K562 (cell line): ENCODE results near the gene NQO2. TPM values are rescaled to one million over a fixed set of nuclear protein-coding genes. Genes with fewer than 3 reads are reported as not detected.
A peak's percentile ranks its signal among the peaks of the same experiment; 100 is the strongest.

ENCODE experiments used
- ARID4B ChIP-seq: sonication (generic); formaldehyde crosslinking; IDR thresholded peaks from 2 replicates; pipeline ENCODE4 v1.8.0; 2022; ENCODE audit warnings: mild to moderate bottlenecking, missing genetic modification reagents
- CBFA2T2 ChIP-seq: fragments of 450-650 bp; conservative IDR thresholded peaks from 2 replicates; pipeline ENCODE4 v1.6.1; 2017; ENCODE audit warnings: mild to moderate bottlenecking
- CTCFL ChIP-seq: IDR thresholded peaks from 2 replicates; pipeline ENCODE4 v1.6.1; 2011; ENCODE audit warnings: borderline replicate concordance, low read depth, mild to moderate bottlenecking, moderate library complexity, low read length; ENCODE audit not compliant: insufficient read depth, poor library complexity, severe bottlenecking
- DMBX1 ChIP-seq: fragments of 250-450 bp; sonication (Bioruptor Pico); IDR thresholded peaks from 2 replicates; pipeline ENCODE4 v1.8.0; 2022; ENCODE audit warnings: inconsistent platforms, mild to moderate bottlenecking, moderate library complexity, borderline replicate concordance
- E4F1 ChIP-seq: fragments of 250-450 bp; sonication (Bioruptor Pico); IDR thresholded peaks from 2 replicates; pipeline ENCODE4 v1.5.0; 2021; ENCODE audit warnings: mild to moderate bottlenecking, borderline replicate concordance
- FOSL1 ChIP-seq: fragments of 200-800 bp; sonication (Bioruptor generic); conservative IDR thresholded peaks from 2 replicates; pipeline ENCODE4 v1.6.1; 2016; ENCODE audit warnings: missing genetic modification characterization, missing compliant biosample characterization
- MAZ ChIP-seq, 2 experiments: fragments of 450-650 bp in 1 of 2; sonication (generic) in 1 of 2; formaldehyde crosslinking; IDR thresholded peaks in 1 of 2; conservative IDR thresholded peaks in 1 of 2; 2 replicates each; pipeline versions ENCODE4 v1.4.0 to v1.5.0; 2020; ENCODE audit warnings: mild to moderate bottlenecking in 1 of 2, missing genetic modification reagents in 1 of 2
- PRPF4 ChIP-seq: fragments of 200-400 bp; formaldehyde crosslinking; IDR thresholded peaks from one replicate; pipeline ENCODE4 v1.6.1; 2017; ENCODE audit warnings: low read length, low read depth, mild to moderate bottlenecking; ENCODE audit not compliant: insufficient read depth, poor library complexity, severe bottlenecking
- RBM14 ChIP-seq: fragments of 200-400 bp; formaldehyde crosslinking; IDR thresholded peaks from 2 replicates; pipeline ENCODE4 v1.6.1; 2018; ENCODE audit warnings: low read depth, mild to moderate bottlenecking, low read length, moderate library complexity, borderline replicate concordance; ENCODE audit not compliant: insufficient read depth
- TAL1 ChIP-seq: fragments of 450-650 bp; IDR thresholded peaks from 2 replicates; pipeline ENCODE4 v1.6.1; 2016; ENCODE audit warnings: mild to moderate bottlenecking
- TCFL5 ChIP-seq: fragments of 250-450 bp; sonication (Bioruptor Pico); conservative IDR thresholded peaks from 2 replicates; pipeline ENCODE4 v1.6.1; 2021; ENCODE audit warnings: mild to moderate bottlenecking, moderate library complexity, matching md5 sums
- ZNF395 ChIP-seq: fragments of 200-800 bp; sonication (Bioruptor generic); IDR thresholded peaks from 2 replicates; pipeline ENCODE4 v1.6.1; 2017; ENCODE audit warnings: missing genetic modification characterization, missing compliant biosample characterization
- ZNF584 ChIP-seq: fragments of 200-800 bp; sonication (Bioruptor generic); IDR thresholded peaks from 2 replicates; pipeline ENCODE4 v1.6.1; 2016; ENCODE audit warnings: low read depth, mild to moderate bottlenecking, missing genetic modification characterization, missing compliant biosample characterization
- polyA plus RNA-seq, 8 experiments: library from polyadenylated mRNA; depleted of rRNA in 4 of 8; stranded (reverse) in 5 of 8; unstranded in 3 of 8; fragments of >200 nt; fragmentation: Nextera tagmentation in 2 of 8; fragmentation: Illumina TruSeq in 1 of 8; extraction: Ambion mirVana in 2 of 8; extraction: Trizol in 1 of 8; gene quantifications; 2 replicates each; pipeline versions ENCODE4 v1.2.1 to v1.2.3, GENCODE V29; 2011 to 2014; ENCODE audit warnings: inconsistent platforms in 1 of 8, missing spikeins in 1 of 8
- total RNA-seq, 7 experiments: library from RNA; depleted of rRNA in 6 of 7; stranded (reverse); fragments of >200 nt in 6 of 7; fragmentation: Illumina TruSeq in 2 of 7; extraction: Trizol in 2 of 7; gene quantifications; 2 replicates each; pipeline versions ENCODE4 v1.2.1 to v1.2.3, GENCODE V29; 2011 to 2021; ENCODE audit warnings: low replicate concordance in 1 of 7

Gene NQO2
- total and polyA plus RNA-seq, 9 of the 15 experiments (the other 6 are each of a cell fraction or from before 2014, with no cell fraction given), result 54.6 to 214 (median 116) TPM

- TF ChIP-seq ZNF584, result no peak
- no peak for TF ChIP-seq TAL1
- TF ChIP-seq E4F1 (CRISPR knock-in tag), result no peak
- TF ChIP-seq CBFA2T2, result no peak
- peak; percentile 72 for TF ChIP-seq CTCFL
- TF ChIP-seq PRPF4, result no peak
- no peak for TF ChIP-seq TCFL5
- 0 out of 2 replicates have a peak, but pooled peaks have one; percentile 4 for TF ChIP-seq FOSL1
- TF ChIP-seq ZNF395, result no peak
- no peak for TF ChIP-seq DMBX1 (CRISPR knock-in tag)
- peak; percentile 83 to 86 for TF ChIP-seq MAZ (CRISPR knock-in tag; conservative IDR thresholded peaks at IDR 0.05 in 1 of 2, IDR thresholded peaks at IDR 0.05 in 1 of 2)
- TF ChIP-seq ARID4B, result no peak; the same call in 1 of the 2 replicates
- TF ChIP-seq RBM14, result 0 out of 2 replicates have a peak, but pooled peaks have one; percentile 85
Measured at GRCh38 chr6:2999618-3000557, at the start of gene NQO2 (continued).
